MV-4-11 (cell line): ENCODE results near the gene TMEM8B.
A peak's percentile ranks its signal among the peaks of the same experiment; 100 is the strongest.

Experiments
- DNase-seq: peaks from one replicate; lab custom pipeline; 2025; lab: John Stamatoyannopoulos, UW

TMEM8B gene

GRCh38 chr9:35811381-35812024, 17.5 kb upstream of the TMEM8B start:
- DNase-seq = no peak

GRCh38 chr9:35812025-35812602, 16.9 kb upstream of the TMEM8B start, which contains the start of gene SPAG8:
SPAG8 (minus strand) TSS chr9:35812262; CDS start chr9:35812147, 115 bp downstream.
- peak; percentile 99 for DNase-seq

DNA sequence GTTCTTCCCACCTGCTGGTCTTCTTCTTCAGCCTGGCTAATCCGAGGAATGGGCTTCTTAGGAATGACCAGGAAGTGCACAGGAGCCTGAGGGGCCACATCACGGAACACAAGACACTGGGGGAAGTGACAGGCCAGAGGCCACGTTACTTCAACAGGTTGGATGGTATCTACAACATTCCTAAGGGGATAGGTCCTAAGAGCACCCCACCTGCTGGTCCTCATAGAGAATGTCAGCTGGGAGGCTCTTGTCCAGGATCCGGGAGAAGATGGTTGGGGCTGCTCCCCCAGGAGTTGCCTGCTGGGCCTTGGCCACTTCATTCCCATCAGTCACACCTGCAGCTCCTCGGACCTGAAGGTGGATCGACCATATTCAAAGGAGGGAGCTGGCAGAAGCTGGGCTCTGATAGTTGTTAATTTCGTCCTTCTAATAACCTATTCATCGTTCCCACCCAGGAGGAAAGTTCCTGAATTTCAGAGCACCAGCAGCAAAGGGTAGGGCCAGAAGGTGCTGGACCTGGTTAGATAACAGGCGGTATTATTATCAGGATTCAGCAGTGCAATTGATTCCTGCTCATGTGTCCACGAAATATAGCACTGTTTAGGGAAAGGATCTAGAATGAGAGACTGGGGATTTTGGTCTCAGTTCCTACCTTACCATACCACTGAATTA, 15.5 kb upstream of the TMEM8B start:
- DNase-seq = no peak

DNA sequence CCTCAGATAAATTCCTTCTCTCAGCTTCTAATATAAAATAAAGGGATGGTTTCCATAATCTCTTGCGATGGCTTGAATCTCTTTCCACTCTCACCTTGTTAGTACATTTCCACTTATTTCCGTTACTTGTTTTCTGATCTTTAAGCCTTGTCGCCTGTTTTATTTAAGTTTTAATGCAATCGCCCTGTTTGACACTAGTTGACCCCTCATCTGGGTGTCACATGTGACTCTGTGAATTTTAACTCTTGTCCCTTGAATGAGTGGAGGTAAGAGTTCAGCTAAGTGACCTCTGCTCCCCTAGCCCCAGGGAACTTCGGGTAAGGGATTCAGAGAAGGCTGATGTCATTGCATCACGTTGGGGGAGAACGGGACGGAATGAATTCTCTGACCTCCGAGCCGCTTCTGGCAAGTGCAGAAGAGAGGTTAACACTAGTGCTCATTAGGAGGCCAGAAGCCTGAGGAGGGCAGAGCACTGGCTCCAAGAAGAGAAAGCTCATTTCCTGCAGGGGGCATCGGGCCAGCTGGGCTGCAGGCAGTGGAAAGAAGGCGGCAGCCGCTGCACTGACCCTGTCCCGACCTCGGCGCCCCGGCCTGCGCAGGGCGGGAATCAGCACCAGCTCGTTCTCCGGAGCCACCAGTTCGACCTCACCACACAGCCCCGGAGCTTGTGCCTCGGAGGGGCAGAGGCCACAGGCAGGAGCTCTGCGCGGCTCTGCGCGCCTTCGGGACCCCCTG, 14.8 kb upstream of the TMEM8B start:
- DNase-seq = peak; percentile 70

- peak; percentile 98 for DNase-seq
Observed at GRCh38 chr9:35814841-35815543, 14.0 kb upstream of the TMEM8B start, which contains the start of gene HINT2. HINT2 (minus strand) TSS chr9:35815042; CDS start chr9:35814979, 63 bp downstream.

DNA sequence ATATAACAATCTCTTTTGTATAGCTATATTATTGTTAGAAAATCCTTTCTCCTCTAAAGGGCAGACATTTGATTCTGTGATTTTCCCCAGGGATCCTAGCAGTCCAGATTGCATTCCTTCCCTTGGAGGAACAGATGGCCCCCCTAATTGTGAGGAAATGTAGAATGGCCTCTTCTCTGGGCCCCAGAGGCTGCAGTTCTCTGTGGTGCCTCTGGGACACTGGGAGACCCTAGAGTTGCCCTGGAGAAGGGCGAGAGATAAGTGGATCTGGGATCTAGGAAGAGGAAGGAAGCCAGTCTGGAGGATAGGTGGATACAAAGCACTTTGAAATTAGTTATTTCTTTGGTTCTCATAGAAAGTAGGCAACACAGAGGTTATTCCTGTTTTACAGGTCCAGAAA, 12.3 kb upstream of the TMEM8B start:
- no peak for DNase-seq

DNA sequence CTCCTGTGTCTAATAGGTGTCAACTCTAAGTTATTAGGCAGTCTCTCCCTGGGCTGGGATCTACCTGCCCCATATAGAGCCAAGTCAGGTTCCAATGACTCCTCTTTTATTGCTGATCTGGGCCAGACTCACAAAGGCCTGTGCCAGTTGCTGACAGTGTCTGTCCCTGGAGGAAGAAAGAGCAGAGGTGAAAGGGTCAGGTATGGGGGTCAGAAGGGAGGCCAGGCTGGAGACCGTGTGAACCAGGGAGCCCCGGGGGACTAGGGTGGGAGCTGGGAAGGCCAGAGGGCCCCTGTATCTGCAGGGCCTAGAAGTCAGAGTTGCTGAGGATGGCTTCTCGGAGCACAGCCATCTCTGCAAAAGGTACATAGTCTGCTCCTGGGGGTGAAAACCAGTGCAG, 10.7 kb upstream of the TMEM8B start:
- no peak for DNase-seq

DNA sequence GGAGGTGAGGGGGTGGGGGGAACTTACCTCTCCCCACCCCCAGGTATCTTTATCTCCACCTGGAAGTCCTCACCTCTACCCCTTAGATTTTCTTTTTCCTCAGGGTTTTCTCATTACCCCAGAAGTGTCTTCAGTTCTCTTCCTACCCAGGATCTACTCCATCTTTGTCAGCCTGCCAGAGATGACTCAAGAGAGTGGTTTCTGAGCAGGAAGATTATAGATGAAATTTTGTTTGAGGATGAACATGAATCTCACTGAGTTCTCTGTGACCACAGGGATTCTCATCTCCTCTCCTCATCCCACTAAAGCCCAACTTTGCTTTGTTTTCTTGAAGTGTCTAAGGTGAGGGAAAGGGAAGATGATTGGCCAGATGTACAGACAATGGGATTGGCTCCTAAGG, 9.0 kb upstream of the TMEM8B start:
- no peak for DNase-seq

DNA sequence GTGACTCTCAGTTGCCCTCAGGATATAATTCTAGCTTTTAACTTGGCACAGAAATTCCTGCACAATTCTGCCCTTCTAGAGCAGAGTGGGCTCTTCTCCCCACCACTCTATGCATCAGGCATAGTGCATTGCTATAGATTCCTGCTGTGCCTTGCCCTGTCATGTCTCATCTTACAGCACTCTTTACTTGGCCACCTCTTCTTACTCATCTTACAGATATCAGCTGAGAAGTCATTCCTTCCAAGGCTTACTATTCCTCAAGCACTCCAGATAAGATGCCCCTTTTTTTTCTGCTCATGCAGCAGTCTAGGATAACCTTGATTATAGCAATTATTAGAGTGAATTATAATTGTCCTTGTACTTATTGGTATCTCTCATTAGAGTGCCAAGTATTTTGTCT, 6.1 kb upstream of the TMEM8B start:
- no peak for DNase-seq

DNA sequence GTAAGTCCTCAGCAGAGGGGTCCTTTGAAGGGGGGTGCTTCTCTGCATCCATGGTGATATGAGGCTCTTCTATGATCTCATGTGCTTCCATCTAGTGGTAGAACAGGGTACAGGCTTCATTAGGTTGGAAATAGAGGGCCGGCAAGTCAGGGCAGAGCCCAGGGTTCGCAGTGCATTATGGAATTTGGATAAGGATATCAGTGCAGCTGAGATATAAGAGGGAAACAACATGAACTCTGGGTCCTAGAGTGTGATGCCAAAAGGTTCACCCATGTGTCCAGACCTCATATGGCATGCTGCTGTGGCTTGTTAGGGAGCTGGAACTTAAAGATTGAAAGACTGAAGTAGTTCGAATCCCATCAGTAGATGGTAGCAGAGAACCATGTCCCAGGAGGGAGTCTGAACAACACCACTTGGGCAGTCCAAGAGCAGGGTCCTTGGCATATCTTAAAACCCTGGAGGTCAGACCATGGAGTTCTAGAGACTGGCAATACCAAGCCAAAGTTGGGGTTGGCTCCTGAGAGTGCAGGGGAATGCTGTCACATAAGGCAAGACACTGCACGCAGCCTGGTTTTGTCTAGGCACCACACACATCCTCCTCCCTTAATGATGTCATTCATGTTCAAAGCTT, 2.8 kb upstream of the TMEM8B start:
- DNase-seq = peak; percentile 71

- no peak for DNase-seq
Observed at GRCh38 chr9:35827486-35827885, 1.5 kb upstream of the TMEM8B start.

- DNase-seq = no peak
Observed at GRCh38 chr9:35828716-35829083, 328 bp upstream of the TMEM8B start, which contains the start of gene FAM221B. FAM221B (minus strand) TSS chr9:35828732; CDS start chr9:35826161, 2,571 bp downstream.

GRCh38 chr9:35829764-35830096, 702 bp downstream of the TMEM8B start:
- DNase-seq = no peak

GRCh38 chr9:35831040-35831439, 2.0 kb downstream of the TMEM8B start:
- DNase-seq = no peak

DNA sequence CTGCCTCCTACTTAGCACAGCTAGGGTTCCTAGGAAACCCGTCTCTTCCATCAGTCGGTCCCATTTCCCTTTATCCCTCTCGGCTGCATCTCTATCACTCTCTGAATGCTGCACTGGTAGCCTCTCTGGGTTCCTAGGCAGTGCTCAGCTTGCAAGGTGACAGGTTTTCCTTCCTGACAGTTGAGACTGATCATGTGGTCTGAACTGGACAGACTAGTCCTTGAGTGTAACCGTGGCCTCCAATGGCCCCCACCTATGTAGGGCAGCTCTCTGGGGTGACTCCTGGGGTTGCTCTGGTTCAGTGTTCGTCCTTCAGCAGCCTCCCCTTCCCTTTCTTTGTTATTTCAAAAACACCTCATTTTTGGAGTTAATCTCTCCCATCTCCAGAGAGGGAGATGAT, 3.8 kb downstream of the TMEM8B start:
- no peak for DNase-seq

GRCh38 chr9:35834260-35835215, 5.5 kb downstream of the TMEM8B start:
- no peak for DNase-seq

DNA sequence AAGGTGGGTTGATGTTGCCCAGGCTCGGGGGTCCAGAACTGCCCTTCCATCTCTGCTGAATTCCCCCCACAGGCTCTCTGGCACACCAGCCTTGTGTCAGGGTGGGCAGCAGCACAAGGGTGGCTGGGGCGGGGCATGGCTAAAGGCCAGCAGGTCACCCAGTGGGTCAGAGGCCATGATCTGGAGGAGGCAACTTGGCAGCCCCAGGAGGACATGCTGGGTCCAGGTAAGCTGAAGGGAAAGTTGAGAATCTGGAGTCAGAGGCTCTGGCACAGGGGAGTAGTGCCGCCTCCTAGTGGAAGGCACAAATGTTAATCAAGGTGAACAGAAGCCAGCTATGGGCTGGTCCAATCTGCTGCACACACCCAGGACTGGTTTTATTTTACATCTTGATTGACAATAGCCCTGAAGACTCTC, 6.2 kb downstream of the TMEM8B start:
- DNase-seq = no peak

GRCh38 chr9:35835766-35836165, 6.7 kb downstream of the TMEM8B start:
- DNase-seq = no peak

GRCh38 chr9:35836595-35836994, 7.6 kb downstream of the TMEM8B start:
- no peak for DNase-seq

DNA sequence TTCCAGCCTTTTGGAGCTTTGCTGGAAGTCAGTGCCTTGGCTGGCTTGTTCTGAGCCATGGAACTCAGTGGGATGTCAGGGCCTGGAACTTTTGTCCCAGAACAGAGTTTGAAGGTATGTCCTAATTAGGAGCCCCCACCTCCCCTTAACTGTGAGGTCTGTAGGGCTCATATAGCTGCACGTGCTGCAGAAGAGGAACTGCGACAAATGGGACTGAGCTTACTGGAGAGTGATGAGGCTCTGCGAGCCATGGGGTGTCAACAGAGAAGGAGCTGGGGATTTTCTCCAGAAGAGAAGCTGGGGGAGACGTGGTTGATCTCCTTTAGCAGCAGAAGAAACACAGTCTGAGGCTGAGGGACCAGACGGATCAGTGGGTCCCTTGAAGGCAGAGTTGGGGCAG, 10.9 kb downstream of the TMEM8B start:
- peak; percentile 75 for DNase-seq
